OCI-LY1 (cell line): Measurements from ENCODE around the gene ADAMTS20.

ENCODE experiments used
- H2AFZ ChIP-seq: fragments of 200-600 bp; sonication (generic), shearing (Covaris generic); 2 replicates; pipeline ENCODE4 v1.6.0; 2014; ENCODE audit warnings: antibody characterized with exemption, mild to moderate bottlenecking, low read length
- H3F3A ChIP-seq: fragments of 200-600 bp; sonication (generic), shearing (Covaris generic); 2 replicates; pipeline ENCODE4 v1.6.0; 2014; ENCODE audit warnings: mild to moderate bottlenecking, antibody characterized with exemption, low read length, moderate library complexity; ENCODE audit not compliant: insufficient read depth
- H3K27ac ChIP-seq: fragments of 200-600 bp; sonication (generic); 2 replicates; pipeline ENCODE4 v1.5.1; 2014; ENCODE audit warnings: low read length, mixed run types, mild to moderate bottlenecking, low read depth; ENCODE audit not compliant: poor library complexity, severe bottlenecking
- H3K27me3 ChIP-seq: fragments of 200-600 bp; sonication (generic); 2 replicates; pipeline ENCODE4 v1.6.0; 2014; ENCODE audit warnings: antibody characterized with exemption, mild to moderate bottlenecking, low read length, moderate library complexity; ENCODE audit not compliant: insufficient read depth
- H3K36me3 ChIP-seq: fragments of 200-600 bp; sonication (generic); 2 replicates; pipeline ENCODE4 v1.6.1; 2014; ENCODE audit warnings: mild to moderate bottlenecking, antibody characterized with exemption, low read length, moderate library complexity, mixed read lengths; ENCODE audit not compliant: insufficient read depth
- H3K4me1 ChIP-seq: fragments of 200-600 bp; sonication (generic); 2 replicates; pipeline ENCODE4 v1.5.1; 2014; ENCODE audit warnings: mild to moderate bottlenecking, low read length, moderate library complexity; ENCODE audit not compliant: insufficient read depth, severe bottlenecking
- H3K4me2 ChIP-seq: fragments of 200-600 bp; sonication (generic), shearing (Covaris generic); 2 replicates; pipeline ENCODE4 v1.6.1; 2014; ENCODE audit warnings: low read length
- H3K4me3 ChIP-seq: fragments of 200-600 bp; sonication (generic); 2 replicates; pipeline ENCODE4 v1.5.1; 2014; ENCODE audit warnings: low read length, low read depth, mild to moderate bottlenecking, mixed read lengths; ENCODE audit not compliant: poor library complexity, severe bottlenecking
- H3K79me2 ChIP-seq: fragments of 200-600 bp; shearing (Covaris generic); 2 replicates; pipeline ENCODE4 v1.6.1; 2016; ENCODE audit warnings: mixed run types, low read length, mixed read lengths; ENCODE audit not compliant: insufficient read depth
- H3K9ac ChIP-seq: fragments of 200-600 bp; sonication (generic), shearing (Covaris generic); 2 replicates; pipeline ENCODE4 v1.6.1; 2014; ENCODE audit warnings: mild to moderate bottlenecking, low read length, mixed read lengths
- H3K9me2 ChIP-seq: fragments of 200-600 bp; sonication (generic), shearing (Covaris generic); 2 replicates; pipeline ENCODE4 v1.6.1; 2014; ENCODE audit warnings: low read depth, mild to moderate bottlenecking, low read length, mixed read lengths
- H3K9me3 ChIP-seq: fragments of 200-600 bp; shearing (Covaris generic); 2 replicates; pipeline ENCODE4 v1.6.1; 2014; ENCODE audit warnings: low read length, mixed read lengths
- H4K20me1 ChIP-seq: fragments of 200-600 bp; sonication (generic), shearing (Covaris generic); 2 replicates; pipeline ENCODE4 v1.6.0; 2016; ENCODE audit warnings: mild to moderate bottlenecking, low read length; ENCODE audit not compliant: insufficient read depth
- EZH2 ChIP-seq: fragments of 200-600 bp; sonication (generic), shearing (Covaris generic); IDR thresholded peaks from 2 replicates; pipeline ENCODE4 v1.8.0; 2017; ENCODE audit warnings: borderline replicate concordance, mixed run types, mild to moderate bottlenecking, antibody characterized with exemption, low read length, moderate library complexity, mixed read lengths
- TF ChIP-seq, protein P1 (sequence below): fragments of 200-600 bp; sonication (generic), shearing (Covaris generic); IDR thresholded peaks from 2 replicates; pipeline ENCODE4 v1.5.1; 2017; ENCODE audit warnings: mild to moderate bottlenecking, antibody characterized with exemption, low read length, moderate library complexity, mixed read lengths

Gene ADAMTS20

DNA sequence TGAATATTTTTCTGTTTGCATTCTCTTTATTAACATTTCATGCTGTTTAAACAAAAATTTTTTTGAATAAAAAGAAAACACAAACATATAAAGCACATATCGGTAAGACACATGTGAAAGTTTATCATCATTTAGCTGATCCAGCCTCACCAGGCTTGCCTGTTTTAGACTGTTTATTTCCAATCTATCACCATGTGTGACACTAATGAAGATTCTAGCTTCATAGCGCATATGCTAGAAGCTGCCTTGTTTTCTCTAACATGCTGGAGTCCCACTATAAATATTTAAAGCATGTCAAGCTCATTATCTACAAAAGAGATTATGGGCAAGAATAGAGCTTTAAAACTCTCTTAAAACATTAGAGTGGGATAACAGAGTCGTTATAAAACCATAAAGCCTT lies 25.4 kb upstream of the ADAMTS20 start:
- Histone ChIP-seq H3K4me2 (no peak overlapping the region), H2AFZ (no peak overlapping the region), H3F3A (no peaks in the 10 kb centered on the region), H4K20me1 (no peaks in the 10 kb centered on the region), H3K4me3 (no peak overlapping the region), H3K4me1 (no peaks in the 10 kb centered on the region), H3K27ac (no peak overlapping the region), H3K79me2 (no peaks in the 10 kb centered on the region), H3K9me3 (no peaks in the 10 kb centered on the region), H3K9ac (no peak overlapping the region), H3K9me2 (no peaks in the 10 kb centered on the region), H3K36me3 (no peaks in the 10 kb centered on the region), H3K27me3 (no peaks in the 10 kb centered on the region)
- no peak for TF ChIP-seq EZH2
- TF ChIP-seq, protein P1, sequence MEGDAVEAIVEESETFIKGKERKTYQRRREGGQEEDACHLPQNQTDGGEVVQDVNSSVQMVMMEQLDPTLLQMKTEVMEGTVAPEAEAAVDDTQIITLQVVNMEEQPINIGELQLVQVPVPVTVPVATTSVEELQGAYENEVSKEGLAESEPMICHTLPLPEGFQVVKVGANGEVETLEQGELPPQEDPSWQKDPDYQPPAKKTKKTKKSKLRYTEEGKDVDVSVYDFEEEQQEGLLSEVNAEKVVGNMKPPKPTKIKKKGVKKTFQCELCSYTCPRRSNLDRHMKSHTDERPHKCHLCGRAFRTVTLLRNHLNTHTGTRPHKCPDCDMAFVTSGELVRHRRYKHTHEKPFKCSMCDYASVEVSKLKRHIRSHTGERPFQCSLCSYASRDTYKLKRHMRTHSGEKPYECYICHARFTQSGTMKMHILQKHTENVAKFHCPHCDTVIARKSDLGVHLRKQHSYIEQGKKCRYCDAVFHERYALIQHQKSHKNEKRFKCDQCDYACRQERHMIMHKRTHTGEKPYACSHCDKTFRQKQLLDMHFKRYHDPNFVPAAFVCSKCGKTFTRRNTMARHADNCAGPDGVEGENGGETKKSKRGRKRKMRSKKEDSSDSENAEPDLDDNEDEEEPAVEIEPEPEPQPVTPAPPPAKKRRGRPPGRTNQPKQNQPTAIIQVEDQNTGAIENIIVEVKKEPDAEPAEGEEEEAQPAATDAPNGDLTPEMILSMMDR: no peak

DNA sequence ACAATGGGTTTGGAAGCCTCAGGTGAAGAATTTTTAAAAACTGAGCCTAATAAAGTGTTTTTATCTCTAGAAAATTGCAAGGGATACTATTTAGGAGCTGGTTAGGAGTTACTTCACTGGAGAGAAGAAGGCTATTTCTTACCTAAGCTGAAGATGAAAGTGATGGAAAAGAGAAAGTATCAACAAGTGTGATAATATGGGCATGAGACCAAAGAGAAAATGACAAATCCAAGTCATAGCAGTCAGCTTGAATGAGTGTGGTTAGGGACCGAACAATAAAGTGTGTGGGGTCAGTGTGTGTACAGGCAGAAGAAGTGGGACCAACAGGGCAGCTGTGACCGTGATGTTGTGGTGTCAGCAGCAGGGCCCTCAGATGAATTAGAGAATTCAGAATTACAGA lies 24.2 kb upstream of the ADAMTS20 start:
- Histone ChIP-seq H3K4me1 (no peaks in the 10 kb centered on the region), H3K9me2 (no peaks in the 10 kb centered on the region), H3K79me2 (no peaks in the 10 kb centered on the region)

DNA sequence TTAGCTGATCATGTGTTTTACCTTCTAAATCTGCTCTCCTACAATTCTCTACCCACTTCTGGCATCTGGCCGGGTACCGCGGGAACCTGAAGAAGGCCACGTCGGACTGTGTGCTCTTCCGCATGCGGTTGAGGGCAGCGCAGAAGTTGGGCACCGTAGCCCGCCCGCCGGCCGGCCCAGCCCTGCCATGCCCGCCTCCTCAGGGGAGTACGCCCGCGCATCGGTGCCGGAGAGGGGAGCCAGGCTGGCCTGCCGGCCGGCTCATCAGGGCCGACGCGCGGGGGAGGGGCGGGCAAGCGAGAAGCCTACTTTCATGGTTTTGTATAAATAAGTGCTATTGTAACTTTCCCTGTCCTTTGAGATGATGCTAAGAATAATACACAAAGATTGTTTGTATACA lies 19.9 kb upstream of the ADAMTS20 start:
- Histone ChIP-seq H3K36me3 (no peaks in the 10 kb centered on the region), H3K4me2 (no peak overlapping the region), H3K27ac (no peak overlapping the region), H2AFZ (no peak overlapping the region), H4K20me1 (no peaks in the 10 kb centered on the region), H3K79me2 (no peaks in the 10 kb centered on the region), H3K9me3 (no peaks in the 10 kb centered on the region), H3K4me3 (no peak overlapping the region), H3K27me3 (no peaks in the 10 kb centered on the region), H3K9ac (no peak overlapping the region), H3F3A (no peaks in the 10 kb centered on the region), H3K9me2 (no peaks in the 10 kb centered on the region), H3K4me1 (no peaks in the 10 kb centered on the region)
- TF ChIP-seq EZH2: no peak
- TF ChIP-seq, protein P1: no peak

More for the DNA sequence above, 24.2 kb upstream of the ADAMTS20 start:
- Histone ChIP-seq H3K4me3 (no peak overlapping the region), H3K27ac (no peak overlapping the region), H3K9ac (no peak overlapping the region), H3K4me2 (no peak overlapping the region), H4K20me1 (no peaks in the 10 kb centered on the region), H3K36me3 (no peaks in the 10 kb centered on the region), H2AFZ (no peak overlapping the region), H3F3A (no peaks in the 10 kb centered on the region), H3K27me3 (no peaks in the 10 kb centered on the region), H3K9me3 (no peaks in the 10 kb centered on the region)
- TF ChIP-seq, protein P1: no peak
- TF ChIP-seq EZH2: no peak
